Ovary (tissue), 9 donors: ENCODE data around the gene SORCS2. TPM values are rescaled to one million over a fixed set of nuclear protein-coding genes. Genes with fewer than 3 reads are reported as not detected.

Experiments
- DNase-seq, 5 donors: peaks; one replicate each; pipeline ENCODE4 v3.0.0-alpha.2; 2019 to 2020
- H3K27ac ChIP-seq, 2 donors: fragments of 200-600 bp; one replicate each; pipeline versions ENCODE4 v1.5.1 to v1.8.0; 2019 to 2022
- H3K27me3 ChIP-seq: fragments of 200-600 bp; one replicate; pipeline ENCODE4 v1.8.0; 2022
- H3K36me3 ChIP-seq: fragments of 200-600 bp; sonication (generic); one replicate; pipeline ENCODE4 v1.5.1; 2019
- H3K4me1 ChIP-seq: one replicate; pipeline ENCODE4 v1.8.1; 2013; ENCODE audit warnings: mild to moderate bottlenecking, moderate library complexity; ENCODE audit not compliant: insufficient read depth
- H3K4me3 ChIP-seq: fragments of 200-600 bp; sonication (generic); one replicate; pipeline ENCODE4 v1.5.1; 2017
- H3K9me3 ChIP-seq, 2 donors: fragments of 200-600 bp in 1 of 2; sonication (generic) in 1 of 2; one replicate each; pipeline versions ENCODE4 v1.5.1 to v1.8.1; 2013 to 2019; ENCODE audit warnings: mild to moderate bottlenecking in 1 of 2, moderate library complexity in 1 of 2
- EP300 ChIP-seq: sonication (generic); formaldehyde crosslinking; IDR thresholded peaks from one replicate; pipeline ENCODE4 v1.6.1; 2017; ENCODE audit warnings: antibody characterized with exemption
- POLR2A ChIP-seq: fragments of 450-650 bp; IDR thresholded peaks from one replicate; pipeline ENCODE4 v1.6.1; 2017; ENCODE audit warnings: antibody characterized with exemption, mild to moderate bottlenecking, moderate library complexity
- WGBS, 3 donors: extraction: QIAGEN DNeasy Blood & Tissue Kit in 1 of 3; methylation state at CpG; one replicate each; pipeline versions ENCODE4 v1.1.5 to v1.1.7; 2013 to 2017; 5-methylcytosine and 5-hydroxymethylcytosine counted together
- intact Hi-C, 4 donors: fragments of 100-400 bp; cut with DNase I; formaldehyde crosslinking; loops; one replicate each; pipeline versions ENCODE4 v1.11.0 to v1.15.1; 2022 to 2023
- polyA plus RNA-seq, 2 donors: library from polyadenylated mRNA; stranded (reverse); fragments of 200-250 nt in 1 of 2; fragments of 350-450 nt in 1 of 2; fragmentation: Illumina TruSeq in 1 of 2; extraction: RNeasy Lipid Tissue Mini Kit (QIAGEN cat#74804) in 1 of 2; gene quantifications; one replicate each; pipeline ENCODE4 v1.2.3, GENCODE V29; 2013 to 2014
- total RNA-seq, 7 donors: library from RNA; depleted of rRNA in 2 of 7; stranded (reverse); fragments of >200 nt in 2 of 7; fragmentation: NEBNext Ultra II Directional in 3 of 7; extraction: Animal tissue kit (Norgen Biotek cat#: 25700) in 3 of 7; gene quantifications; one replicate each; pipeline versions ENCODE4 v1.1.0 to v1.2.4, GENCODE V29; 2016 to 2023
- TF ChIP-seq, protein P1 (sequence below), 3 donors: fragments of 450-650 bp in 2 of 3; fragments of 200-600 bp in 1 of 3; IDR thresholded peaks; one replicate each; pipeline versions ENCODE4 v1.5.1 to v1.8.0; 2016 to 2022; ENCODE audit warnings: antibody characterized with exemption in 3 of 3, mild to moderate bottlenecking in 1 of 3
- donor health status: DM: no; HTN: no; CAD: no; lungs with moderate emphysema.
- donor health status: DM: no; HTN: no; CAD: no.
- donor health status: Bipolar disorder and iron deficiency.
- donor health status: DM: yes; HTN: yes; CAD: no.
- donor health status: DM: no; HTN: no; CAD: no.
- donor health status: DM: yes; HTN: yes; CAD: no.

SORCS2 gene
- total and polyA plus RNA-seq, 9 donors: 0.60 to 23.9 (median 7.1) TPM

- 93 to 95% (median 93%) methylated on average over 17 of the region's 17 CpGs for WGBS, 3 donors
- TF ChIP-seq EP300 (no peak), POLR2A (no peak)
- TF ChIP-seq, protein P1, sequence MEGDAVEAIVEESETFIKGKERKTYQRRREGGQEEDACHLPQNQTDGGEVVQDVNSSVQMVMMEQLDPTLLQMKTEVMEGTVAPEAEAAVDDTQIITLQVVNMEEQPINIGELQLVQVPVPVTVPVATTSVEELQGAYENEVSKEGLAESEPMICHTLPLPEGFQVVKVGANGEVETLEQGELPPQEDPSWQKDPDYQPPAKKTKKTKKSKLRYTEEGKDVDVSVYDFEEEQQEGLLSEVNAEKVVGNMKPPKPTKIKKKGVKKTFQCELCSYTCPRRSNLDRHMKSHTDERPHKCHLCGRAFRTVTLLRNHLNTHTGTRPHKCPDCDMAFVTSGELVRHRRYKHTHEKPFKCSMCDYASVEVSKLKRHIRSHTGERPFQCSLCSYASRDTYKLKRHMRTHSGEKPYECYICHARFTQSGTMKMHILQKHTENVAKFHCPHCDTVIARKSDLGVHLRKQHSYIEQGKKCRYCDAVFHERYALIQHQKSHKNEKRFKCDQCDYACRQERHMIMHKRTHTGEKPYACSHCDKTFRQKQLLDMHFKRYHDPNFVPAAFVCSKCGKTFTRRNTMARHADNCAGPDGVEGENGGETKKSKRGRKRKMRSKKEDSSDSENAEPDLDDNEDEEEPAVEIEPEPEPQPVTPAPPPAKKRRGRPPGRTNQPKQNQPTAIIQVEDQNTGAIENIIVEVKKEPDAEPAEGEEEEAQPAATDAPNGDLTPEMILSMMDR (IDR thresholded peaks at IDR 0.05): no peak
- no peak for DNase-seq
- Histone ChIP-seq H3K4me3 (no peak overlapping the region), H3K9me3 (no peaks in the 10 kb centered on the region), H3K27me3 (no peaks in the 10 kb centered on the region), H3K27ac (no peak overlapping the region), H3K36me3 (no peaks in the 10 kb centered on the region), H3K4me1 (no peaks in the 10 kb centered on the region)
- intact Hi-C loops: no loop called here
Measured at GRCh38 chr4:7530932-7531639, 338.7 kb downstream of the SORCS2 start.

DNA sequence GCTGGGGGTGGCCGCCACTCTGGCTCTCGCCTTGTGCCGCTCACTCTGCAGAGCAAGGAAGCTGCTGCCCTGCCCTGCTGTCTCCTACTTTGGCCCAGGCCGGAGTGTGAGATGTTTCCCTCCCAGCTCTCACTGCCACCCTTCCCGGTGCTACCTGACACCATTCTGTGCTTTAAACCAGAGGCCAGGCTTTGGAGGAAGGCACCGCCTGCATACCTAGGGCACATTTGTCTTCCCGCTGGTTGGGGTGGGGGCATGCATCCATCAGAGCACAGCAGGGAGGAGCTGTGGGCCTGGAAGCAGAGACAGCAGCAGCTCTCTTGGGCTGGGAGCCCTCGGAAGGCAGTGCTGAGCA, 339.3 kb downstream of the SORCS2 start:
- Histone ChIP-seq H3K27me3 (no peaks in the 10 kb centered on the region), H3K4me1 (no peaks in the 10 kb centered on the region), H3K27ac (no peak overlapping the region), H3K4me3 (no peak overlapping the region), H3K36me3 (no peaks in the 10 kb centered on the region), H3K9me3 (no peaks in the 10 kb centered on the region)
- TF ChIP-seq POLR2A: no peak
- TF ChIP-seq EP300: no peak
- TF ChIP-seq, protein P1 (IDR thresholded peaks at IDR 0.05): no peak
- 85 to 93% (median 90%) methylated on average over 8 of the region's 8 CpGs for WGBS, 3 donors
- DNase-seq: no peak
- intact Hi-C loops: no loop called here

DNA sequence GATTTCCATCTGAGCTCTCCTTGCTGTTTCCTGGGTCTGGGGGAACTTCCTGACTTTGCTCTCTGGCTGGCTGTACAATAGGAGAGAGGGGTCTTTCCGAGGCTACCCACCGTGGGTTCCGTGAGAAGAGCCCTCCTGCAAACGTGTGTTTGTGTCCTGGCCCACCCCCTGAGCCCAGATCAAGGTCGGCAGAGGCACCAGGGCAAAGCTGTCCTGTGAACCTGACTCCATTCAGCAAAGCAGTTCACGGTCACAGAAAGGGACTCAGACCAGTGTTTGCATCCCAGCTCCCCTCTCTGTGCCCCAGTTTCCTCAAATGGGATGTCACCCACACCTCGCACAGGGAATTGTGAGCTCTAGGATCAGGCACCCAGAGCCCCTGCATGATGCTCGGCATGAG, 339.7 kb downstream of the SORCS2 start:
- Histone ChIP-seq H3K27me3 (no peaks in the 10 kb centered on the region), H3K27ac (no peak overlapping the region), H3K36me3 (no peaks in the 10 kb centered on the region), H3K4me1 (no peaks in the 10 kb centered on the region), H3K4me3 (no peak overlapping the region), H3K9me3 (no peaks in the 10 kb centered on the region)
- 77 to 79% (median 78%) methylated on average over 8 of the region's 8 CpGs for WGBS, 3 donors
- intact Hi-C loops: no loop called here
- TF ChIP-seq POLR2A: no peak
- TF ChIP-seq EP300: no peak
- TF ChIP-seq, protein P1 (IDR thresholded peaks at IDR 0.05): no peak
- DNase-seq: no peak

DNA sequence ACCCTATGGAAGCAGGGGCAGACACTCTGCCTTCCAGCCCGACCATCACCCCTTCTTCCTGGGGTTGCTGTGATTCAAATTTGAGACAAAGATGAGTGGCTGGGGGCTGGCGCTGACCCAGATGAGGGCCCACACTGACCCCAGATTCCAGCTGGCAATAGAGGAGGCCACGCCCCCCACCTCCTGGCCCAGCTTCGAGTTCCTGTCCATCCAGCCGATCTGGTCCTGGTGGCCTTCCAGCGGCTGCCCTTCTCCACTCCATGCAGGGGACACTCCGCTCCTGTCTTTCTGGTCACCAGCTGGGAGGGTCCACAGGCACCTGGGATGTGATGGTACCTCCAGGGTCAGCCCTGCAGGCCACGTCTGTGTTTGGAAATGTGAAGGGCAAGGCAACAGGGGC, 340.9 kb downstream of the SORCS2 start:
- Histone ChIP-seq H3K4me1 (peaks cover 2% of the 10 kb centered on the region), H3K27ac (no peak overlapping the region), H3K27me3 (no peaks in the 10 kb centered on the region), H3K9me3 (no peaks in the 10 kb centered on the region), H3K4me3 (no peak overlapping the region), H3K36me3 (no peaks in the 10 kb centered on the region)
- intact Hi-C loops: no loop called here
- TF ChIP-seq EP300 (no peak), POLR2A (no peak)
- TF ChIP-seq, protein P1 (IDR thresholded peaks at IDR 0.05): no peak
- DNase-seq: no peak
- WGBS, 3 donors: 86 to 89% (median 89%) methylated on average over 8 of the region's 8 CpGs
